HG03558 (cell line): ENCODE data around the gene SMARCD3.

ENCODE experiments used
- ATAC-seq: cut with Tn5 transposase; IDR thresholded peaks from one replicate; pipeline ENCODE4 v1.9.1; 2021; ENCODE audit warnings: moderate number of reproducible peaks; ENCODE audit not compliant: unreplicated experiment; ENCODE audit errors: extremely low read depth

The SMARCD3 gene

GRCh38 chr7:151193203-151193978 is 55.1 kb downstream of the SMARCD3 start:
- ATAC-seq, result no peak

- no peak for ATAC-seq
Observed at GRCh38 chr7:151192002-151192539, 56.4 kb downstream of the SMARCD3 start.

- no peak for ATAC-seq
Observed at GRCh38 chr7:151191544-151191943, 57.0 kb downstream of the SMARCD3 start.

GRCh38 chr7:151189038-151189437 is 59.5 kb downstream of the SMARCD3 start:
- ATAC-seq, result no peak
